Measurements from ENCODE around the gene CMKLR1.

- TF ChIP-seq CTCF (IDR thresholded peaks at IDR 0.05) (no peak), POLR2A (IDR thresholded peaks at IDR 0.05) (no peak)
Observed at GRCh38 chr12:108386709-108387360, 47.7 kb upstream of the CMKLR1 start.
